HG02610 (cell line): ENCODE results near the gene ERLEC1.
"Not testable (repeated sequence)": the region's sequence is repeated elsewhere in the genome, so short reads cannot be mapped to it uniquely, and the experiment has no call there.

Source experiments
- ATAC-seq: cut with Tn5 transposase; IDR thresholded peaks from one replicate; pipeline ENCODE4 v1.9.1; 2021; ENCODE audit warnings: mild to moderate bottlenecking, moderate library complexity; ENCODE audit not compliant: unreplicated experiment

Gene ERLEC1

DNA sequence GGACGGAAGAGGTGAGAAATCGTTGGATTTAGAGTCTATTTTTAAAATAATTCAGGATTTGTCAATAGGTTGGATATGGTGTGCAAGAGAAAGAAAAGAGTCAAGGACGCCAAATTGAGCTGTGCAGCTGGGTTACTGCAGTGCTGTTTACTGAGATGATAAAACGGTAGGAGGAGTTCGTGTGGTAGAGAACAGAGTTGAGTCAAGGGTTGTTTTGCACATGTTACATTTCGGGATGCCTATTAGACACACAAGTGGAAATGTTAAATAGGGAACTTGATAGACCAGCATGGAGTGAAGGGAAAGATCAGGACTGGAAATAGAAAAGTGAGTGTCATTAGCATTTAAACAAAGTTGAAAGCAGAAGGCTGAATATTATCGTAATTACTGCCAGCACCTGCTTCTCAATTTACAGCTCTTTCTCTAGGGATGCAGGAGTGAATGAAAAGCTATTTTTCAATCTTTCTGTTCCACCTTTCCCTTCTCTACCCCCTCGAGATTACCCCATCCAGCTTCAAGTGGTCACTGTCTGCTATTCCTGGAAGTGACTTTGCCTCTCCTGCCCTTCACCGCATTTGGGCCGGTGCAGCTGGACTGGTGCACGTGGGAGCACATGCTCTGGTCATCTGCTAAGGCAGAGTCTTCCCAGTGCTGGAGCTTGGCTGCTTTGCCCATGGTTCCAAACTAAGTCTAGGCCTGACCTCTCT lies 42.6 kb downstream of the ERLEC1 start:
- ATAC-seq, result no peak

GRCh38 chr2:53829980-53830290 lies 43.1 kb downstream of the ERLEC1 start:
- ATAC-seq, result not testable (repeated sequence)

- ATAC-seq, result no peak
Observed at GRCh38 chr2:53840580-53840979, 53.7 kb downstream of the ERLEC1 start.

DNA sequence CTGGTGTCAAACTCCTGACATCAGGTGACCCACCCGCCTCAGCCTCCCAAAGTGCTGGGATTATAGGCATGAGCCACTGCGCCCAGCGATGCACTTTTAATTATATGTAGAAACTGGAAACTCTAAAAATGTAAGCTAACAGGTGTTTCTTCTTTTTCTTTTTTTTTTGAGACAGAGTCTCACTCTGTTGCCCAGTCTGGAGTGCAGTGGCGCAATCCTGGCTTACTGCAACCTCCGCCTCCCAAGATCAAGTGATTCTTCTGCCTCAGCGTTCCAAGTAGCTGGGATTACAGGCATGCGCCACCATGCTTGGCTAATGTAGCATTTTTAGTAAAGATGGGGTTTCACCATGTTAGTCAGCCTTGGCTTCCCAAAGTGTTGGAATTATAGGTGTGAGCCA lies 54.8 kb downstream of the ERLEC1 start:
- not testable (repeated sequence) for ATAC-seq

GRCh38 chr2:53842891-53843290 lies 56.0 kb downstream of the ERLEC1 start:
- no peak for ATAC-seq

DNA sequence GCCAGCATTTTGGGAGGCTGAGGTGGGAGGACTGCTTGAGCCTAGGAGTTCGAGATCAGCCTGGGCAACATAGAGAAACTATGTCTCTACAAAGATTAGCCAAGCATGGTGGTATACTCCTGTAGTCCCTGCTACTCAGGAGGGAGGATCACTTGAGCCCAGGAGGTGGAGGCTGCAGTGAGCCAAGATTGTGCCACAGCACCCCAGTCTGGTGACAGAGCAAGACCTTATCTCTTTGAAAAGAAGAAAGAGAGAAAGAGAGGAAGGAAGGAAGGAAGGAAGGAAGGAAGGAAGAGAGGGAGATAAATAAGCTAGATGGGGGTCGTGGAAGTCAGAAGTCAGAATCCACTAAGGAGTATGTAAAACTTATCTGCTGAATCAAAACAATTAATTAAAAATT lies 56.8 kb downstream of the ERLEC1 start:
- ATAC-seq, result no peak

GRCh38 chr2:53848062-53848461 lies 61.2 kb downstream of the ERLEC1 start:
- no peak for ATAC-seq

DNA sequence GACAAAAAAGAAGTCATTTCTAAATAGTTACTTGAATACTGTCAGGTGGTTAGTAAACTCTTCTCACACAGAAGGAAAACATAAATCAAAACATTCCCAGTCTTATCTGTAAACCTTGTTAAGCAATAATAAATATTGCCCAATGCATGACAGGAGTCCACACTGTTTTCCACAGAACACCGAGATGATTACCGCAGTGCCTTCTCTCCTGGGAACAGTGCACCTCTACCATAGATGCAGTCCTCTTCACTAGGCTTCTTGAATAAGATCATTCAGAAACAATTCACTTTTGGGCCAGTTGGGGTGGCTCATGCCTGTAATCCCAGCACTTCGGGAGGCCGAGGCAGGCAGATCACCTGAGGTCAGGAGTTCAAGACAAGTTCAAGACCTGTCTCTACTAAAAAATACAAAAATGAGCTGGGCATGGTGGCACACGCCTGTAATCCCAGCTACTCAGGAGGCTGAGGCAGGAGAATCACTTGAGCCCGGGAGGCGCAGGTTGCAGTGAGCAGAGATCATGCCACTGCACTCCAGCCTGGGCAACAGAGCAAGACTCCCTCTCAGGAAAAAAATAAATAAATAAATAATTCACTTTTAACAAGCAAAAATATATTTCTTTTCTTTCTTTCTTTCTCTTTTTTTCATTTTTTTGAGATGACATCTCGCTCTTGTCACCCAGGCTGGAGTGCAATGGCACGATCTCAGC lies 64.4 kb downstream of the ERLEC1 start:
- ATAC-seq, result not testable (repeated sequence)

- ATAC-seq, result no peak
Observed at GRCh38 chr2:53852532-53852931, 65.7 kb downstream of the ERLEC1 start.

DNA sequence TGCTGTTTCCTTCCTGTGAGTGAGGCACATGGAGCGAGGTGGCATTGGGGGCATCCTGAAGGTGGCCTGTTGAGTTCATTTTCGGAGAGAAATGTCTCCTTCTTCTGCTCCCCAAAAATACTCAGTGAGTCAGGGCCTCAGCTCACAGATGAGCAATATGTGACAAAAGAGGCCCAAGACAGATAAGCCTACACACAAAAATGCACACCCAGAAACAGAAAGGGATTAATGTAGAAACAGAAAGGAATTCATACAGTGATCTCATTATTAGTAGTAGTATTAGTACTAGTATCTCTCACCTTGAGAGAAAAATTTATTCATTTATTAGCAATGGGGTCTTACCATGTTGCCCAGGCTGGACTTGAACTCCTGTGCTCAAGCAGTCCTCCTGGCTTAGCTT lies 67.8 kb downstream of the ERLEC1 start:
- ATAC-seq, result peak; percentile 71

DNA sequence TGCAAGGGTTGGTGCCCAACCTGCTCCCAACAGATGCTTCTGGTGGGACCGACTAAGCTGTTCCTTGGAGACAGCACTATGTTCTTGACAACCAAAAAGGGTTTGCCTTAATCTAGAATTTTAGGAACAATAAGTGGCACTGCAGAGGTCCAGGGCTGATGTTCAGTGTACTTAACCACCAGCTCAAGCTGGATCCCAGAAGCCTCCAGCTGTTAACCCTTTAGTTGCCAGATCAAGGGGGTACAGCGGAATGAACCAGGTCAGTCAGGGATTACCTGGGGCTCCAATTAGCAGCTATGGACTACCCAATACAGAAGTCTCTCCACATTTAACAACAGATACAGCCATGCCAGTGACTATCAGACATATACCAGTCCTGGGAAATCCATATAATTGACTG lies 69.4 kb downstream of the ERLEC1 start:
- no peak for ATAC-seq

- no peak for ATAC-seq
Observed at GRCh38 chr2:53859206-53860181, 72.7 kb downstream of the ERLEC1 start, which contains the start of gene GPR75. Gene GPR75 (minus strand): TSS chr2:53859967. CDS start chr2:53854756, 5,211 bp downstream.

DNA sequence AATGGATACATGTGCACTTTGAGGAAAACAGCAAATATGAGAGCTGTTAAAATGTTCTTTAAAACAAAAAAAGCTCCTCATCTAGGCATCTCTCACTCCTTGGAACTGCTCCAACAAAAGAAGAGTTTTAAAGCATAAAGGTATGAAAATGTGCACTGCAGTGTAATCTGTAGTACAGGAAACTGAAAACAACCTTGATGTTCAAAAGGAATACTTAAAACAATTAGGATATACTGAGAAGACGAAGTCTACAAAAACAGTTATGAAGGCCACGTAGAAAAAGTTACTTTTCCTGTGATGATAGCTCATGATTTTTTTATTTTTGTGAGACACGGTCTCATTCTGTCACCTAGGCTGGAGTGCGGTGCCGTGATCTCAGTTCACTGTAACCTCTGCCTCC lies 75.0 kb downstream of the ERLEC1 start:
- no peak for ATAC-seq

- ATAC-seq, result no peak
Observed at GRCh38 chr2:53863538-53864227, 76.8 kb downstream of the ERLEC1 start.

GRCh38 chr2:53865264-53865663 lies 78.4 kb downstream of the ERLEC1 start:
- no peak for ATAC-seq

- no peak for ATAC-seq
Observed at GRCh38 chr2:53865962-53866361, 79.1 kb downstream of the ERLEC1 start.

DNA sequence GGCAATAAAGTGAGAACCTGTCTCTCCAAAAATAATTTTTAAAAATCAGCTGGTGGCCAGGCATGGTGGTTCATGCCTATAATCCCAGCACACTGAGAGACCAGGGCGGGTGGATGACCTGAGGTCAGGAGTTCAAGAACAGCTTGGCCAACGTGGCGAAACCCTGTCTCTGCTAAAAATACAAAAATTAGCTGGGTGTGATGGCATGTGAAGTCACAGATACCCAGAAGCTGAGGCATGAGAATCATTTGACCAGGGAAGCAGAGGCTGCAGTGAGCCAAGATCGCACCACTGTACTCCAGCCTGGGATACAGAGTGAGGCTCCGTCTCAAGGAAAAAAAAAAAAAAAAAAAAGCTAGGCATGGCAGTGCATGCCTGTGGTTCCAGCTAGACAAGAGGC lies 80.3 kb downstream of the ERLEC1 start:
- ATAC-seq, result no peak

GRCh38 chr2:53867773-53868172 lies 80.9 kb downstream of the ERLEC1 start:
- no peak for ATAC-seq
